Activated CD4-positive, alpha-beta T cell treated with anti-CD3 and anti-CD28 coated beads, Interleukin-2, amount 50 U/mL, for 4 hours (primary cell): ENCODE results near the gene SLC29A1.
"Not testable (repeated sequence)": the region's sequence is repeated elsewhere in the genome, so short reads cannot be mapped to it uniquely, and the experiment has no call there.

Source experiments
- DNase-seq, 2 experiments: peaks; one replicate each; pipeline ENCODE4 v3.0.0-alpha.2; 2020

Gene SLC29A1

GRCh38 chr6:44223319-44224028, at the start of gene SLC29A1:
SLC29A1 (plus strand) TSS chr6:44223595; CDS start chr6:44227314, 3,719 bp downstream.
- DNase-seq, result peak; percentile 82 to 83

DNA sequence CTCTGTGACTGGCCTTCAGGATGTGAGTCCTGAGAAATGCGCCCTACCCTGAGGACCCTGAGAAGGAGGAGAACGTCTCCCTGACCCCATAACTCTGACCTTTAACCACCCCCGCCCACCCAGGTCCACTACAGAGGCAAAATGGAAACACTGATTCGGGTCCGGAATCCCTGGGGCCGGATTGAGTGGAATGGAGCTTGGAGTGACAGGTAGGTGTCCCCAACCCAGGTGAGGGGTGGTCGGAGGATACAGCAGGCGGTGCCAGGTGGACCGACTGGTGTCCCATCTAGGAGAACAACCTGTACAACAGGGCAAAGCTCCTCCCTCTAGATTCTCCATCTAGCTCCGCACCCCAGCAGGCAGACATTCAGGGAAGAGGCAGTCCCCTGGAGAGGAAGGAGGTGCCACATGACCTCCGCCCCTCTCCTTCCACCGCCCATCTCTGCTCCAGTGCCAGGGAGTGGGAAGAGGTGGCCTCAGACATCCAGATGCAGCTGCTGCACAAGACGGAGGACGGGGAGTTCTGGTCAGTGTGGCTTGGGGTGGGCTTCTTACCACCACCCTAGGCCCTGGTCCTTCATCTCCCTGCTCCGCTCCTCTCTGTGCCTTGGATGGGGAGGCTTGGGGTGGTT, 47.1 kb upstream of the SLC29A1 start:
- no peak for DNase-seq

DNA sequence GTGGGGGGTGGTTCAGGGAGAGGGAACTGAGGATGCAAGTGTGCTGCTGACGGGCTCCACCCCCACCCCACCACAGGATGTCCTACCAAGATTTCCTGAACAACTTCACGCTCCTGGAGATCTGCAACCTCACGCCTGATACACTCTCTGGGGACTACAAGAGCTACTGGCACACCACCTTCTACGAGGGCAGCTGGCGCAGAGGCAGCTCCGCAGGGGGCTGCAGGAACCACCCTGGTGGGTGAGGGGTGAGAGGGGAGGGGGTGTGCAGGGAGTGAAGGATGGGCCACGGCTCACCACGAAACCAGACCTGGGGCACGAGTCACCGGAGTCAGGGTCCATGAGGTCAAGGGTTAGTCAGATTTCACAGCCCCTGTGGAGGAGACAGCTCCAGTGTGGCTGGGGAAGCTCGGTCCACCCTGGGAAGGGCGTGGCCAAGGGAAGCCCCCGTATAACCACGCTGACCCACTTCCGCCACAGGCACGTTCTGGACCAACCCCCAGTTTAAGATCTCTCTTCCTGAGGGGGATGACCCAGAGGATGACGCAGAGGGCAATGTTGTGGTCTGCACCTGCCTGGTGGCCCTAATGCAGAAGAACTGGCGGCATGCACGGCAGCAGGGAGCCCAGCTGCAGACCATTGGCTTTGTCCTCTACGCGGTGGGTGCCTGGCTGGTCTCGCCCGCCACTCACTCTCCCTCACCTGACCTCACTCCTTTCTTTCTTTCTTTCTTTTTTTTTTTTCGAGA, 46.5 kb upstream of the SLC29A1 start:
- DNase-seq, result no peak

DNA sequence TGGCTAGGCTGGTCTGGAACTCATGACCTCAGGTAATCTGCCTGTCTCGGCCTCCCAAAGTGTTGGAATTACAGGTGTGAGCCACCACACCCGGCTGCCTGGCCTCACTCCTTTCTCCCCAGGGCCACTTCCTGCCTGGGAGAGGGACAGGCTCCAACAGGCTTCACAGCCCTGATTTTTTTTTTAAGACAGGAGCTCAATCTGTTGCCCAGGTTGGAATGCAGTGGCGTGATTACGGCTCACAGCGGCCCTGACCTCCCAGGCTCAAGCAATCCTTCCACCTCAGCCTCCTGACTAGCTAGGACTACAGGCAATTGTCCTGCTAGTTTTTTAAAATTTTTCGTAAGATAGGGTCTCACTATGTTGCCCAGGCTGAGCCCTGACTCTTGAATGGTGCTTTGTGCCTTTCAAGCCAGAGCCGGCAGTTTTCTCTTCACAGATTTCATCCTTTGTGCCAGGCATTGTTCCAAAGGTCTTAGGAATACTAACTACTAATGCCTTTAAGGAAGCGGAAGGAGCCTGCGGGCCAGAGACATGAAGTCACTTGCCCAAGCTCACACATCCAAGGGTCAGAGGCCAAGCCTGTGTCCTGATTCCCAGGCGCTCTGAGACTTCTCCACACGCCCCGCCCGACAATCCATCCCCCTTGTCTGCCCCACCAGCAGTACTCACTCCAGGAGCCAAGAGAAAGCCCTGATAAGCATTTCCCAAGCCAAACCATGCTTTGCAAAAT, 45.5 kb upstream of the SLC29A1 start:
- DNase-seq, result no peak

- DNase-seq, result no peak
Observed at GRCh38 chr6:44178424-44179071, 44.8 kb upstream of the SLC29A1 start.

DNA sequence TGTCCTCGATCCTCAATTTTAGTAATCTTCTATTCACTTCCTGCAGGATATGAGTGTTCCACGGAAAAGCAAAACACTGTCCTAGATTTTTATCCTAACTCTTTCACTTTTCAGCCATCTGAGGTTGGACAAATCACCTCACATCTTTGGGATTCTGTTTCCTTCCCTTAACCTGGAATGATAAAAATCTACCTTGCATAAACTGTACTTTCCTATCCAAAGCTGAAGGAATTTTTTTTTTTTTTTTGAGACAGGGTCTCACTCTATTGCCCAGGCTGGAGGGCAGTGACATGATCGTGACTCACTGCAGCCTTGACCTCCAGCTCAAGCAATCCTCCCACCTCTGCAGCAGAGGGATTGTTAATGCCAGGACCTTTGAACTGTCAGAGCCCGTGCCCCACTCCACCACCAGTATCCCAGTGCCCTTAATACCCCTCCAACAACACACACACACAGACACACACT, 44.3 kb upstream of the SLC29A1 start:
- no peak for DNase-seq

DNA sequence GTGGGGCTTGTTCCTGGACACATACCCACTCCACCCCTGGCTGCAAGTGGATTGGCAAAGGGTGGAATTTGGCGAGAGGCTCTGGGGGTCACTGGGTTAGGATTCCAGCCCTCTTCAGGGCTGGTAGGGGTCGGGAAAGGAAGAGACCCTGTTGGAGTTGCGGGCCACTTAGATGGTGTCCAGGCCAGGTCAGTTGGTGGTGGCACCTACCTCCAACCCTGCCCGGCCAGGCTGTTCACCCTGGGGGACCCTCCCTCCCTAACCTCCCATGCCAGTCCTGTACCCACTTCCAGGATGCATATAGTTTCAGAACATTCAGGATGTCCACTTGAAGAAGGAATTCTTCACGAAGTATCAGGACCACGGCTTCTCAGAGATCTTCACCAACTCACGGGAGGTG, 43.7 kb upstream of the SLC29A1 start:
- no peak for DNase-seq

GRCh38 chr6:44180406-44180805, 43.0 kb upstream of the SLC29A1 start:
- DNase-seq, result no peak

- no peak for DNase-seq
Observed at GRCh38 chr6:44180886-44181285, 42.5 kb upstream of the SLC29A1 start.

GRCh38 chr6:44181784-44182183, 41.6 kb upstream of the SLC29A1 start:
- not testable (repeated sequence) for DNase-seq

GRCh38 chr6:44182911-44183390, 40.4 kb upstream of the SLC29A1 start:
- no peak for DNase-seq

- DNase-seq, result no peak
Observed at GRCh38 chr6:44183783-44184182, 39.6 kb upstream of the SLC29A1 start.

- not testable (repeated sequence) for DNase-seq
Observed at GRCh38 chr6:44185356-44185755, 38.0 kb upstream of the SLC29A1 start.

DNA sequence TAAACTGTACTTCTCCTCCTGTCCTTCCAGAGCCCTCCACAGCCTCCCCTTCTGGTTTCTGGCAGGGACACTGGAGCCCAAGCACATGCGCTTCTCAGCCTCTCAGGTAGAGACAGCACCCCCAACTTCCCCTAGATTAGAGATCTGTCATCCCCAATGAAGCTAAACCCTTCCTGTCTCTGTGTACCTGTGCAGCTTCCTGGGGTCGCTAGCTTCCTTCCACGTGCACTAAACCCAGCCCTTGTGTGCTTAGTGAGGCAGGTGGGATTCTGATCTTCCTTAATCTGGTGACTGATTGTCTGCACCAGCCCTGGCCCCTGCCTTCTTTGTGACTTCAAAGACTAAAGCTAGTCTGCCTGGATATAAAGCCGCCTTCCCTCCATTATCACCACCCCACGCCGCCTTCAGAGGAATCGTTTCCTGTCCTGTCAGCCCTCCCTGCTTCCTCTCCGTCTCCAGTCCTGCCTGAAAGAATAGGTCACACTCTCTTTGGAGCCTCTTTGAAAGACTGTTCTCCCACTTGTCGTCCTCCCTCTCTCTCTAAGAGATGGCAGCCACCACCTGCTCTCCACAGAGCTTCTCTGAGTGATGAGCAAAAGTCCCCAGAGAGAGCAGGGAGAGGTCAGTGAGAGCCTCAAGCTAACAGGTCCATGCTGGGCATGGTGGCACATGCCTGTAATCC, 37.3 kb upstream of the SLC29A1 start:
- DNase-seq, result no peak

DNA sequence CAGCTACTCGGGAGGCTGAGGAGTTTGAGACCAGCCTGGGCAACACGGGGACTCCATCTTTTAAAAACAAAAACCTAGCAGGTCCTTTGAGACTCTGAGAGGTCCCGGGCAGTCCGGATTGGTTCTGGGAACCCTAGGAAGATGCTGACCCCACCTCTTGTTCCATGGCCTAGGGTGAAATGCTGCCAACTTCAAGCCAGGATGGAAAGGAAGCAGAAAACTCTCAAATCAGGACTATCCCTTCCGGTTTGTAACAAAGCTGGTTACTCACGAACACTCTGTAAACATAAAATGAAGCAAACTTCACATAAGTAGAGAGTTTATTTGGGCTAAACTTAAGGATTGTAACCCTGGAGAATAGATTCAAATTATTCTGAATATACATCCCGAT, 36.8 kb upstream of the SLC29A1 start:
- DNase-seq, result no peak

- no peak for DNase-seq
Observed at GRCh38 chr6:44188819-44189218, 34.6 kb upstream of the SLC29A1 start.

- no peak for DNase-seq
Observed at GRCh38 chr6:44189257-44189656, 34.1 kb upstream of the SLC29A1 start.

DNA sequence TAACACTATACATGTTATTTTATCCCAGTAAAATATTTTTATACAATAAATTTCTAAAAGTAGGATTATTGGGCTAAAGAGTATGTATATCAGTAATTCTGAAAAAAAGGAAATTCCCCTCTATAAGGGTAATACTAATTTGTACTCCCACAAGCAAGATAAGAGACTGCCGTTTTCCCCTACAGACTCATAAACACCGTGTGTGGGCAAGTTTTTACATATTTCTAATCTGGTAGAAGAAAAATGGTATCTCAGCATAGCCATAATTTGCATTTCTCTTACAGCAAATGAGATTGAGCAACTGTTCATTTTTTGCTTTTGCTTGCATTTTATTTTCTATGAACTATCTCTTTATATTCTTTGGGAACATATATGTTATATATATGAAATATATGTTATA, 32.7 kb upstream of the SLC29A1 start:
- DNase-seq, result no peak

- DNase-seq, result no peak
Observed at GRCh38 chr6:44192428-44193041, 30.9 kb upstream of the SLC29A1 start.

GRCh38 chr6:44193307-44193910, 30.0 kb upstream of the SLC29A1 start:
- no peak for DNase-seq

DNA sequence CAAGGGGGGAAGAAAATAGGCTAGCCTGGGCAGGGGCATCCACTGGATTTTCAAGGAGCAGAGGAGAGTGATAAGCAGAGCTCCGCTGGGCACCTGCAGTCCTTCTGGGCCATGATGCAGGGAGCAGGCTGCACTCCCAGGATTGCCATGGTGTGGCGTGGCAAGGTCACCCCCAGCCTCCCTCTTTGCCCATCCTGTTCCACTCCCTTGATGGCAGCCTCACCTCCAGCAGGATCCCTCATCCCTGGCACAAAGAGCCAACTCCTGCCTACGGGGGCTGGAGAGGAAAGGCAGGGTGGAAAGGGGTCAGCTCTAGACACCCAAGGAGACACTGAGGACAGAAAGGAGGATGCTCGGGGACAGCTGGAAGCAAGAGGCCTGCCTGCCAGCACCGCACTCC, 29.1 kb upstream of the SLC29A1 start:
- DNase-seq, result no peak
